Cardiac muscle cell (in vitro differentiated cells and primary cell): ENCODE results near the gene SRPK2. TPM values are rescaled to one million over a fixed set of nuclear protein-coding genes. Genes with fewer than 3 reads are reported as not detected.

Source experiments
- DNase-seq, 2 donors: peaks; one replicate each; pipeline versions ENCODE4 v3.0.0 to v3.0.0-alpha.2; 2010 to 2017; ENCODE audit warnings: low read depth in 1 of 2, low spot score in 1 of 2
- H3K27ac ChIP-seq: fragments of 200-600 bp; sonication (generic); 2 replicates; pipeline ENCODE4 v1.5.1; 2016
- H3K27me3 ChIP-seq: fragments of 200-600 bp; sonication (generic); 2 replicates; pipeline ENCODE4 v1.6.0; 2016; ENCODE audit warnings: control low read depth
- H3K36me3 ChIP-seq: fragments of 200-600 bp; sonication (generic); 2 replicates; pipeline ENCODE4 v1.5.1; 2016; ENCODE audit warnings: control low read depth
- H3K4me1 ChIP-seq: fragments of 200-600 bp; sonication (generic); 2 replicates; pipeline ENCODE4 v1.8.1; 2017; ENCODE audit warnings: low read depth, mild to moderate bottlenecking, mixed run types
- H3K4me3 ChIP-seq: fragments of 200-600 bp; sonication (generic); 2 replicates; pipeline ENCODE4 v1.5.1; 2016; ENCODE audit warnings: mild to moderate bottlenecking
- H3K9me3 ChIP-seq: fragments of 200-600 bp; sonication (generic); 2 replicates; pipeline ENCODE4 v1.5.1; 2017; ENCODE audit warnings: low read depth, mild to moderate bottlenecking, control low read depth
- CTCF ChIP-seq: IDR thresholded peaks from 2 replicates; pipeline ENCODE4 v1.5.1; 2012; ENCODE audit warnings: low read depth, mild to moderate bottlenecking, low read length
- polyA plus RNA-seq: library from polyadenylated mRNA; unstranded; fragments of >200 nt; fragmentation: Nextera tagmentation; extraction: Ambion mirVana; gene quantifications from 2 replicates; pipeline ENCODE4 v1.2.1, GENCODE V29; 2016
- total RNA-seq: library from RNA; depleted of rRNA; stranded (reverse); fragments of >200 nt; gene quantifications from 2 replicates; pipeline ENCODE4 v1.2.3, GENCODE V29; 2016

Gene SRPK2
- total and polyA plus RNA-seq, 2 experiments from 2014 or later = 35.4 to 37.1 TPM

GRCh38 chr7:105189859-105190492 lies 198.7 kb downstream of the SRPK2 start:
- H3K36me3 ChIP-seq = no peaks in the 10 kb centered on the region
- H3K4me3 ChIP-seq = no peak overlapping the region
- DNase-seq = no peak
- H3K27ac ChIP-seq = no peak overlapping the region
- no peaks in the 10 kb centered on the region for H3K27me3 ChIP-seq
- H3K4me1 ChIP-seq = no peaks in the 10 kb centered on the region
- no peaks in the 10 kb centered on the region for H3K9me3 ChIP-seq
- no peak for TF ChIP-seq CTCF

GRCh38 chr7:105188201-105188600 lies 200.5 kb downstream of the SRPK2 start:
- H3K9me3 ChIP-seq = no peaks in the 10 kb centered on the region
- no peaks in the 10 kb centered on the region for H3K27me3 ChIP-seq
- H3K27ac ChIP-seq = peak overlapping the region; percentile 17
- no peaks in the 10 kb centered on the region for H3K36me3 ChIP-seq
- no peak for TF ChIP-seq CTCF
- no peak overlapping the region for H3K4me3 ChIP-seq
- DNase-seq = no peak
- H3K4me1 ChIP-seq = no peaks in the 10 kb centered on the region

GRCh38 chr7:105187302-105188169 lies 201.2 kb downstream of the SRPK2 start:
- H3K4me1 ChIP-seq = no peaks in the 10 kb centered on the region
- no peaks in the 10 kb centered on the region for H3K36me3 ChIP-seq
- H3K9me3 ChIP-seq = no peaks in the 10 kb centered on the region
- no peaks in the 10 kb centered on the region for H3K27me3 ChIP-seq
- H3K4me3 ChIP-seq = no peak overlapping the region
- H3K27ac ChIP-seq = no peak overlapping the region
- no peak for TF ChIP-seq CTCF
- DNase-seq = no peak

- H3K27me3 ChIP-seq = no peaks in the 10 kb centered on the region
- H3K9me3 ChIP-seq = no peaks in the 10 kb centered on the region
- no peak for TF ChIP-seq CTCF
- no peak overlapping the region for H3K4me3 ChIP-seq
- no peaks in the 10 kb centered on the region for H3K4me1 ChIP-seq
- H3K27ac ChIP-seq = no peak overlapping the region
- no peaks in the 10 kb centered on the region for H3K36me3 ChIP-seq
- no peak for DNase-seq
Measured at GRCh38 chr7:105185290-105186010, 203.3 kb downstream of the SRPK2 start.

- Histone ChIP-seq H3K4me1 (no peaks in the 10 kb centered on the region), H3K27ac (no peak overlapping the region), H3K4me3 (no peak overlapping the region), H3K36me3 (no peaks in the 10 kb centered on the region), H3K27me3 (no peaks in the 10 kb centered on the region), H3K9me3 (no peaks in the 10 kb centered on the region)
- no peak for TF ChIP-seq CTCF
- no peak for DNase-seq
Measured at GRCh38 chr7:105180002-105180401, 208.7 kb downstream of the SRPK2 start.
